ENCODE results near the gene SF3A2.

SF3A2 gene

DNA sequence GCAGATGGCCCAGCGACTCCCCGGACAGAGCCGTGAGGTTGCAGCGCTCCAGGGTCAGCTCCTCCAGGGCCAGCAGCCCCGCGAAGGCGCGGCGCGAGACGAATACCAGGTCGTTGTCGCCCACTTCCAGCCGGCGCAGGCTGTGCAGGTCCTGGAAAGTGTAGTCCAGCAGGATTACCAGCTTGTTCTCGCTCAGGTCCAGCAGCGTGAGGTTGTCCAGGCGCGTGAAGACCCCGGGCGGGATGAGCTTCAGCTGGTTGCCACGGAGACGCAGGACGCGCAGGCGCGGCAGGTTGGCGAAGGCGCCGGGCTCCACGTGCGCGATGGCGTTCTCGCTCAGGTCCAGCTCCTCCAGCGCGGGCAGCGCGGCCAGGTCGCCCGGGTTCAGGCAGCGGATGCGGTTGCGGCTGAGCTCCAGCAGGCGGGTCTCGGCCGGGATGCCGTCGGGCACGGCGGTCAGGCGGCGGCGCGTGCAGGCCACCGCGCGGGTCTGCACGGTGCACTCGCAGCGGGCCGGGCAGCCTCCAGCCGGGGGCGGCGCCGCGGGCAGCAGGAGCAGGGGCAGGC, 54.6 kb downstream of the SF3A2 start:
- H3K36me3 ChIP-seq (ENCODE audit: insufficient read depth, low read length): no peaks in the 10 kb centered on the region
- H3F3A ChIP-seq (ENCODE audit: insufficient read depth, low read length): no peaks in the 10 kb centered on the region
- no peaks in the 10 kb centered on the region for H4K20me1 ChIP-seq (ENCODE audit: insufficient read depth, low read length)
- peaks cover 13% of the 10 kb centered on the region for H3K27me3 ChIP-seq (ENCODE audit: insufficient read depth, low read length)
- peaks cover 25% of the 10 kb centered on the region for H3K4me1 ChIP-seq (ENCODE audit: insufficient read depth, low read length, severe bottlenecking)
- no peak overlapping the region for H3K9ac ChIP-seq (ENCODE audit: low read length)
- no peaks in the 10 kb centered on the region for H3K79me2 ChIP-seq (ENCODE audit: insufficient read depth, low read length)
- H3K4me3 ChIP-seq (ENCODE audit: low read depth, low read length, poor library complexity, severe bottlenecking): peak overlapping the region; percentile 55
- H3K4me2 ChIP-seq (ENCODE audit: low read length): peak overlapping the region; percentile 63; the same call in 1 of the 2 replicates
- TF ChIP-seq CTCF (IDR thresholded peaks at IDR 0.05; ENCODE audit: low read length) (no peak), EZH2 (IDR thresholded peaks at IDR 0.05; ENCODE audit: borderline replicate concordance, low read length) (no peak)
- no peaks in the 10 kb centered on the region for H3K9me3 ChIP-seq (ENCODE audit: low read length)
- no peak overlapping the region for H2AFZ ChIP-seq (ENCODE audit: low read length)
- no peaks in the 10 kb centered on the region for H3K9me2 ChIP-seq (ENCODE audit: low read depth, low read length)
- no peak overlapping the region for H3K27ac ChIP-seq (ENCODE audit: low read depth, low read length, poor library complexity, severe bottlenecking)

GRCh38 chr19:2294687-2295335, 58.2 kb downstream of the SF3A2 start:
- TF ChIP-seq EZH2 (IDR thresholded peaks at IDR 0.05; ENCODE audit: borderline replicate concordance, low read length) (no peak), CTCF (IDR thresholded peaks at IDR 0.05; ENCODE audit: low read length) (no peak)
- Histone ChIP-seq H3F3A (ENCODE audit: insufficient read depth, low read length) (no peaks in the 10 kb centered on the region), H3K9me2 (ENCODE audit: low read depth, low read length) (no peaks in the 10 kb centered on the region), H3K36me3 (ENCODE audit: insufficient read depth, low read length) (no peaks in the 10 kb centered on the region; the same call in 1 of the 2 replicates), H4K20me1 (ENCODE audit: insufficient read depth, low read length) (no peaks in the 10 kb centered on the region), H3K27ac (ENCODE audit: low read depth, low read length, poor library complexity, severe bottlenecking) (no peak overlapping the region), H2AFZ (ENCODE audit: low read length) (no peak overlapping the region), H3K79me2 (ENCODE audit: insufficient read depth, low read length) (no peaks in the 10 kb centered on the region), H3K9me3 (ENCODE audit: low read length) (no peaks in the 10 kb centered on the region), H3K4me3 (ENCODE audit: low read depth, low read length, poor library complexity, severe bottlenecking) (no peak overlapping the region), H3K4me1 (ENCODE audit: insufficient read depth, low read length, severe bottlenecking) (peaks cover 14% of the 10 kb centered on the region), H3K4me2 (ENCODE audit: low read length) (no peak overlapping the region), H3K27me3 (ENCODE audit: insufficient read depth, low read length) (peaks cover 4% of the 10 kb centered on the region; the same call in 1 of the 2 replicates), H3K9ac (ENCODE audit: low read length) (no peak overlapping the region)

DNA sequence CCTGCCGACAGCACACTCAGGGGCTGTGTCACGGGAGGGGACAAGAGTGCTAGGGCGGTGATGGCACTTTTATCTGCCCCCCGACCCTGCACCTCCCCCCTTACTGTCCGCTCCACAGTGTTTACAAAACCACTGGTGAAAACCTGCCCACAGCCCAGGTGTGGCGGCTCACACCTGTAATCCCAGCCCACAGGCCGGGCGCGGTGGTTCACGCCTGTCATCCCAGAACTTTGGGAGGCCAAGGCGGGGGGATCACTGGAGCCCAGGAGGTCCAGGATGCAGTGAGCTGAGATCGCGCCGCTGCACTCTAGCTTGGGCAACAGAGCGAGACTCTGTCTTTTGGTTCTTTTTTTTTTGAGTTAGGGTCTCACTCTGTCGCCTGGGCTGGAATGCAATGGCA, 59.5 kb downstream of the SF3A2 start:
- Histone ChIP-seq H4K20me1 (ENCODE audit: insufficient read depth, low read length) (no peaks in the 10 kb centered on the region), H3K27ac (ENCODE audit: low read depth, low read length, poor library complexity, severe bottlenecking) (no peak overlapping the region), H3K79me2 (ENCODE audit: insufficient read depth, low read length) (no peaks in the 10 kb centered on the region), H3K4me2 (ENCODE audit: low read length) (no peak overlapping the region), H3F3A (ENCODE audit: insufficient read depth, low read length) (no peaks in the 10 kb centered on the region), H3K4me1 (ENCODE audit: insufficient read depth, low read length, severe bottlenecking) (peaks cover 4% of the 10 kb centered on the region), H3K27me3 (ENCODE audit: insufficient read depth, low read length) (peaks cover 4% of the 10 kb centered on the region; the same call in 1 of the 2 replicates), H3K9me3 (ENCODE audit: low read length) (no peaks in the 10 kb centered on the region), H3K4me3 (ENCODE audit: low read depth, low read length, poor library complexity, severe bottlenecking) (no peak overlapping the region), H3K9ac (ENCODE audit: low read length) (no peak overlapping the region), H2AFZ (ENCODE audit: low read length) (no peak overlapping the region), H3K9me2 (ENCODE audit: low read depth, low read length) (no peaks in the 10 kb centered on the region), H3K36me3 (ENCODE audit: insufficient read depth, low read length) (no peaks in the 10 kb centered on the region; the same call in 1 of the 2 replicates)
- TF ChIP-seq CTCF (IDR thresholded peaks at IDR 0.05; ENCODE audit: low read length): no peak
- no peak for TF ChIP-seq EZH2 (IDR thresholded peaks at IDR 0.05; ENCODE audit: borderline replicate concordance, low read length)
